GM12878 (cell line): Measurements from ENCODE around the gene POMC. TPM values are rescaled to one million over a fixed set of nuclear protein-coding genes. Genes with fewer than 3 reads are reported as not detected.

Source experiments
- ATAC-seq: fragments of 200-7000 bp; cut with Tn5 transposase; 3 replicates; pipeline ENCODE4 v1.9.1; 2020; ENCODE audit warnings: mild to moderate bottlenecking, moderate library complexity
- BruUV-seq: library from RNA; stranded (reverse); fragments of 400-500 nt; replicated peaks from 2 replicates; lab custom pipeline; 2021; lab: Mats Ljungman, UMichigan
- CTCF ChIA-PET: fragments of 300-600 bp; sonication (Branson Sonifier 250); formaldehyde crosslinking; extraction: SDS; loops from one replicate; lab custom pipeline; 2021; ENCODE audit warnings: inconsistent platforms; lab: Yijun Ruan, JAX
- POLR2A ChIA-PET: fragments of 350-600 bp; formaldehyde crosslinking; extraction: SDS; loops from one replicate; lab custom pipeline; 2021; ENCODE audit warnings: inconsistent platforms; lab: Charles Lee
- RAD21 ChIA-PET: fragments of 300-600 bp; sonication (Branson Sonifier 250); formaldehyde crosslinking; loops from one replicate; lab custom pipeline; 2023; ENCODE audit warnings: antibody characterized with exemption; ENCODE audit not compliant: unreplicated experiment; lab: Charles Lee
- SMC1A ChIA-PET: fragments of 300-600 bp; sonication (Branson Sonifier 250); formaldehyde crosslinking; loops from one replicate; lab custom pipeline; 2023; ENCODE audit not compliant: unreplicated experiment, uncharacterized antibody; lab: Charles Lee
- DNase-seq: peaks from one replicate; pipeline ENCODE4 v3.0.0-alpha.2; 2011; ENCODE audit warnings: low read depth, low spot score
- FAIRE-seq: peaks from 3 replicates; lab custom pipeline; 2011; peaks lifted over from hg19 to GRCh38; lab: Jason Lieb, UNC
- H2AFZ ChIP-seq: 2 replicates; pipeline ENCODE4 v1.6.0; 2011; ENCODE audit warnings: low read depth, low read length, control low read depth; ENCODE audit not compliant: control insufficient read depth
- H3K27ac ChIP-seq: 2 replicates; pipeline ENCODE4 v1.5.1; 2011; ENCODE audit warnings: control low read depth; ENCODE audit not compliant: control insufficient read depth, insufficient read depth
- H3K27me3 ChIP-seq, 2 experiments: replicated peaks in 1 of 2; 2 replicates each; pipeline versions ENCODE4 v1.6.0 to v1.6.1; 2011; ENCODE audit warnings: low read length in 1 of 2; ENCODE audit not compliant: control insufficient read depth in 2 of 2, insufficient read depth in 2 of 2
- H3K36me3 ChIP-seq, 2 experiments: 2 replicates each; pipeline ENCODE4 v1.5.1; 2011; ENCODE audit warnings: low read length in 1 of 2; ENCODE audit not compliant: control insufficient read depth in 2 of 2, insufficient read depth in 2 of 2
- H3K4me1 ChIP-seq: 2 replicates; pipeline ENCODE4 v1.6.1; 2011; ENCODE audit warnings: mild to moderate bottlenecking, low read length, moderate library complexity, mixed read lengths; ENCODE audit not compliant: control insufficient read depth, insufficient read depth
- H3K4me2 ChIP-seq: 2 replicates; pipeline ENCODE4 v1.6.0; 2011; ENCODE audit warnings: control low read depth; ENCODE audit not compliant: control insufficient read depth, insufficient read depth
- H3K4me3 ChIP-seq: fragments of 200-600 bp; sonication (generic); 2 replicates; pipeline ENCODE4 v1.5.1; 2016
- H3K79me2 ChIP-seq: 2 replicates; pipeline ENCODE4 v1.6.0; 2011; ENCODE audit warnings: low read length; ENCODE audit not compliant: control insufficient read depth, insufficient read depth
- H3K9ac ChIP-seq: 2 replicates; pipeline ENCODE4 v1.8.0; 2011; ENCODE audit warnings: low read length, control low read depth, mixed read lengths; ENCODE audit not compliant: control insufficient read depth, insufficient read depth
- H3K9me3 ChIP-seq: replicated peaks from 3 replicates; pipeline ENCODE4 v1.5.1; 2011; ENCODE audit warnings: mild to moderate bottlenecking, low read length; ENCODE audit not compliant: control insufficient read depth, insufficient read depth
- H4K20me1 ChIP-seq: 2 replicates; pipeline ENCODE4 v1.6.0; 2011; ENCODE audit not compliant: control insufficient read depth, insufficient read depth
- BCLAF1 ChIP-seq: fragments of 450-650 bp; IDR thresholded peaks from 2 replicates; pipeline ENCODE4 v1.6.1; 2017; ENCODE audit warnings: antibody characterized with exemption, mild to moderate bottlenecking, moderate library complexity
- CBFB ChIP-seq: IDR thresholded peaks from 2 replicates; pipeline ENCODE4 v1.6.1; 2016; ENCODE audit warnings: antibody characterized with exemption, low read depth
- CHD2 ChIP-seq: IDR thresholded peaks from 2 replicates; pipeline ENCODE4 v1.6.1; 2011; ENCODE audit warnings: low read depth, low read length, improper control_type of control experiment, borderline replicate concordance
- HCFC1 ChIP-seq: fragments of 150-350 bp; IDR thresholded peaks from 2 replicates; pipeline ENCODE4 v1.6.1; 2014; ENCODE audit warnings: low read length
- IKZF1 ChIP-seq: fragments of 450-650 bp; conservative IDR thresholded peaks from 2 replicates; pipeline ENCODE4 v1.6.1; 2017; ENCODE audit warnings: antibody characterized with exemption, mild to moderate bottlenecking
- NRF1 ChIP-seq: conservative IDR thresholded peaks from 2 replicates; pipeline ENCODE4 v1.6.1; 2011; ENCODE audit warnings: mild to moderate bottlenecking, low read depth, low read length, improper control_type of control experiment
- RUNX3 ChIP-seq: IDR thresholded peaks from 2 replicates; pipeline ENCODE4 v1.6.1; 2012; ENCODE audit warnings: low read length, inconsistent platforms
- SIN3A ChIP-seq: IDR thresholded peaks from 2 replicates; pipeline ENCODE4 v1.6.1; 2012; ENCODE audit warnings: low read depth, low read length, improper control_type of control experiment
- SREBF2 ChIP-seq: IDR thresholded peaks from 2 replicates; pipeline ENCODE4 v1.6.1; 2012; ENCODE audit warnings: mild to moderate bottlenecking, low read length
- SRF ChIP-seq, 2 experiments: IDR thresholded peaks; 2 replicates each; pipeline ENCODE4 v1.6.1; 2011; ENCODE audit warnings: low read depth in 2 of 2, low read length in 2 of 2, mild to moderate bottlenecking in 1 of 2, moderate library complexity in 1 of 2
- STAT1 ChIP-seq: fragments of 450-650 bp; conservative IDR thresholded peaks from 2 replicates; pipeline ENCODE4 v1.6.1; 2014; ENCODE audit warnings: antibody characterized with exemption, mild to moderate bottlenecking
- TAF1 ChIP-seq: IDR thresholded peaks from 2 replicates; pipeline ENCODE4 v1.6.1; 2011; ENCODE audit warnings: mild to moderate bottlenecking, low read depth, low read length, borderline replicate concordance
- USF2 ChIP-seq: IDR thresholded peaks from 2 replicates; pipeline ENCODE4 v1.6.1; 2011; ENCODE audit warnings: low read depth, low read length, improper control_type of control experiment, borderline replicate concordance
- YBX1 ChIP-seq: fragments of 450-650 bp; IDR thresholded peaks from 2 replicates; pipeline ENCODE4 v1.6.1; 2016; ENCODE audit warnings: antibody characterized with exemption
- WGBS: methylation state at CpG from one replicate; pipeline ENCODE4 v1.1.6; 2016; ENCODE audit warnings: low lambda C conversion rate; ENCODE audit not compliant: insufficient replicate concordance, insufficient coverage; ENCODE audit errors: missing lambda C conversion rate; 5-methylcytosine and 5-hydroxymethylcytosine counted together
- in situ Hi-C: fragments of 300-500 bp; cut with MboI; formaldehyde crosslinking; loops from 9 replicates; pipeline ENCODE4 v1.14.3; 2018; ENCODE audit warnings: mixed read lengths
- intact Hi-C: fragments of 100-400 bp; cut with micrococcal nuclease; formaldehyde crosslinking; loops from one replicate; pipeline ENCODE4 v1.14.2; 2022; ENCODE audit not compliant: unreplicated experiment
- polyA plus RNA-seq, 11 experiments: library from polyadenylated mRNA; depleted of rRNA in 4 of 11; unstranded in 6 of 11; stranded (reverse) in 5 of 11; fragments of >200 nt; fragmentation: Nextera tagmentation in 4 of 11; fragmentation: Illumina TruSeq in 1 of 11; extraction: Ambion mirVana in 4 of 11; extraction: Trizol in 1 of 11; gene quantifications; 1 replicate in 1 of 11; 2 replicates in 10 of 11; pipeline versions ENCODE4 v1.2.1 to v1.2.3, GENCODE V29; 2011 to 2016; ENCODE audit warnings: inconsistent platforms in 2 of 11, missing spikeins in 2 of 11, low read depth in 1 of 11
- total RNA-seq, 4 experiments: library from RNA; depleted of rRNA in 3 of 4; stranded (reverse); fragments of >200 nt in 3 of 4; fragmentation: Illumina TruSeq in 1 of 4; extraction: Trizol in 1 of 4; gene quantifications; 2 replicates each; pipeline versions ENCODE4 v1.2.1 to v1.2.3, GENCODE V29; 2013 to 2021

The POMC gene
- total and polyA plus RNA-seq, 10 of the 15 experiments (the other 5 are each of a cell fraction or from before 2014, with no cell fraction given), result 0.05 to 14.7 (median 6.8) TPM; not detected in 1

GRCh38 chr2:25177211-25177611, 8.8 kb upstream of the POMC start:
- Histone ChIP-seq H2AFZ (no peak overlapping the region), H3K27me3 (peaks cover 0 to 5% of the 10 kb centered on the region in 2 experiments; a peak in 3 of 4 replicates), H3K4me2 (no peak overlapping the region), H3K9ac (no peak overlapping the region), H3K36me3 (no peaks in the 10 kb centered on the region), H3K4me3 (no peak overlapping the region), H3K9me3 (no peaks in the 10 kb centered on the region), H4K20me1 (no peaks in the 10 kb centered on the region), H3K79me2 (no peaks in the 10 kb centered on the region), H3K27ac (no peak overlapping the region), H3K4me1 (no peaks in the 10 kb centered on the region)
- POLR2A ChIA-PET, result no interaction called here
- WGBS, result 56% methylated on average over 6 of the region's 8 CpGs
- in situ Hi-C loops, result no loop called here
- RAD21 ChIA-PET, result interaction anchor here (1.0 kb wide), 1 partner anchor 11 kb away, joined by 3 read pairs; no protein-coding TSS in a partner anchor
- FAIRE-seq, result no peak
- ATAC-seq, result no peak
- intact Hi-C loops, result no loop called here
- DNase-seq, result no peak
- TF ChIP-seq CHD2, result no peak
- no peak for TF ChIP-seq SRF (IDR thresholded peaks at IDR 0.05; ENCODE audit: low read depth in 2 of 2, low read length in 2 of 2)
- no peak for TF ChIP-seq CBFB
- CTCF ChIA-PET, result no interaction called here
- BruUV-seq, result no TSS peak
- SMC1A ChIA-PET, result no interaction called here

- no peaks in the 10 kb centered on the region for H3K36me3 ChIP-seq
- intact Hi-C loops (no loop called here), in situ Hi-C loops (no loop called here)
- DNase-seq (no peak), FAIRE-seq (no peak), ATAC-seq (no peak)
- ChIA-PET POLR2A (no interaction called here), RAD21 (interaction anchor here (1.0 kb wide), 1 partner anchor 10 kb away, joined by 3 read pairs; no protein-coding TSS in a partner anchor), CTCF (interaction anchor here (1.1 to 1.2 kb wide), 2 partner anchors 11 to 391 kb away, joined by 4 read pairs; no protein-coding TSS in a partner anchor), SMC1A (no interaction called here)
- H3K4me1 ChIP-seq, result no peaks in the 10 kb centered on the region
- H4K20me1 ChIP-seq, result no peaks in the 10 kb centered on the region
- no peak overlapping the region for H3K4me3 ChIP-seq
- H3K9me3 ChIP-seq, result no peaks in the 10 kb centered on the region
- H3K27me3 ChIP-seq, result peaks cover 0 to 5% of the 10 kb centered on the region in 2 experiments; a peak in 3 of 4 replicates
- no peak overlapping the region for H3K9ac ChIP-seq
- BruUV-seq, result no TSS peak
- no peak overlapping the region for H3K27ac ChIP-seq
- H2AFZ ChIP-seq, result no peak overlapping the region
- 68% methylated on average over 5 of the region's 5 CpGs for WGBS
- no peaks in the 10 kb centered on the region for H3K79me2 ChIP-seq
- no peak overlapping the region for H3K4me2 ChIP-seq
- TF ChIP-seq SIN3A (no peak), RUNX3 (no peak), YBX1 (no peak), IKZF1 (no peak), SREBF2 (no peak), STAT1 (no peak), HCFC1 (no peak), TAF1 (no peak), USF2 (no peak), NRF1 (no peak), BCLAF1 (no peak)
Observed at GRCh38 chr2:25176541-25177181, 8.3 kb upstream of the POMC start.
